Neural cell (in vitro differentiated cells): Measurements from ENCODE around the gene HOXC9. TPM values are rescaled to one million over a fixed set of nuclear protein-coding genes. Genes with fewer than 3 reads are reported as not detected.

Experiments used
- H2AFZ ChIP-seq: fragments of 200-600, 300-800 bp; sonication (generic), shearing (Covaris generic); 2 replicates; pipeline ENCODE4 v1.6.0; 2014; ENCODE audit warnings: low read depth, mild to moderate bottlenecking, antibody characterized with exemption, low read length, moderate library complexity
- H3F3A ChIP-seq: fragments of 200-600 bp; shearing (Covaris generic); 2 replicates; pipeline ENCODE4 v1.6.1; 2016; ENCODE audit warnings: mild to moderate bottlenecking, moderate library complexity, mixed read lengths, antibody characterized with exemption, low read length; ENCODE audit not compliant: insufficient read depth, poor library complexity, severe bottlenecking
- H3K27ac ChIP-seq: fragments of 200-600, 300-800 bp; sonication (generic), shearing (Covaris generic); 2 replicates; pipeline ENCODE4 v1.5.1; 2014; ENCODE audit warnings: mild to moderate bottlenecking, low read length, moderate library complexity
- H3K27me3 ChIP-seq: fragments of 300-800, 200-600 bp; sonication (generic), shearing (Covaris generic); 2 replicates; pipeline ENCODE4 v1.6.0; 2014; ENCODE audit warnings: mild to moderate bottlenecking, low read depth, low read length, moderate library complexity; ENCODE audit not compliant: insufficient read depth
- H3K36me3 ChIP-seq: fragments of 300-800, 200-600 bp; sonication (generic), shearing (Covaris generic); 2 replicates; pipeline ENCODE4 v1.5.1; 2014; ENCODE audit warnings: mild to moderate bottlenecking, antibody characterized with exemption, low read length, moderate library complexity; ENCODE audit not compliant: insufficient read depth
- H3K4me2 ChIP-seq: fragments of 300-800, 200-600 bp; sonication (generic), shearing (Covaris generic); 2 replicates; pipeline ENCODE4 v1.6.0; 2014; ENCODE audit warnings: mild to moderate bottlenecking, low read length
- H3K4me3 ChIP-seq: fragments of 300-800, 200-600 bp; sonication (generic), shearing (Covaris generic); 2 replicates; pipeline ENCODE4 v1.5.1; 2014; ENCODE audit warnings: mild to moderate bottlenecking, low read length, moderate library complexity
- H3K79me2 ChIP-seq: fragments of 200-600 bp; shearing (Covaris generic); replicated peaks from 2 replicates; pipeline ENCODE4 v1.6.0; 2014; ENCODE audit warnings: mild to moderate bottlenecking, low read length, moderate library complexity; ENCODE audit not compliant: insufficient read depth
- H3K9ac ChIP-seq: fragments of 300-800, 200-600 bp; sonication (generic), shearing (Covaris generic); 2 replicates; pipeline ENCODE4 v1.6.1; 2016; ENCODE audit warnings: mild to moderate bottlenecking, low read length, mixed read lengths
- H3K9me2 ChIP-seq: fragments of 200-600 bp; shearing (Covaris generic); 2 replicates; pipeline ENCODE4 v1.6.1; 2016; ENCODE audit warnings: mild to moderate bottlenecking, low read length, mixed read lengths; ENCODE audit not compliant: insufficient read depth
- H3K9me3 ChIP-seq: fragments of 200-600, 300-800 bp; sonication (generic), shearing (Covaris generic); 2 replicates; pipeline ENCODE4 v1.6.1; 2016; ENCODE audit warnings: mild to moderate bottlenecking, mixed run types, low read length, moderate library complexity, mixed read lengths
- H4K20me1 ChIP-seq: fragments of 200-600 bp; shearing (Covaris generic); 2 replicates; pipeline ENCODE4 v1.6.1; 2016; ENCODE audit warnings: mild to moderate bottlenecking, mixed run types; ENCODE audit not compliant: insufficient read depth
- EP300 ChIP-seq: fragments of 450-650 bp; conservative IDR thresholded peaks from 2 replicates; pipeline ENCODE4 v1.6.1; 2014; ENCODE audit warnings: antibody characterized with exemption, mild to moderate bottlenecking, moderate library complexity; ENCODE audit not compliant: poor library complexity, severe bottlenecking
- EZH2 ChIP-seq: fragments of 200-600, 300-800 bp; shearing (Covaris generic), sonication (generic); IDR thresholded peaks from 2 replicates; pipeline ENCODE4 v1.6.1; 2014; ENCODE audit warnings: antibody characterized with exemption, low read length, borderline replicate concordance, mild to moderate bottlenecking; ENCODE audit not compliant: insufficient read depth, poor library complexity, severe bottlenecking
- MXI1 ChIP-seq: fragments of 450-650 bp; conservative IDR thresholded peaks from 2 replicates; pipeline ENCODE4 v1.6.1; 2014; ENCODE audit warnings: antibody characterized with exemption, mild to moderate bottlenecking; ENCODE audit not compliant: poor library complexity, severe bottlenecking
- POLR2AphosphoS5 ChIP-seq: IDR thresholded peaks from 2 replicates; pipeline ENCODE4 v1.6.1; 2012
- RAD21 ChIP-seq: fragments of 450-650 bp; conservative IDR thresholded peaks from 2 replicates; pipeline ENCODE4 v1.6.1; 2014; ENCODE audit warnings: antibody characterized with exemption, mild to moderate bottlenecking, moderate library complexity
- REST ChIP-seq: IDR thresholded peaks from 2 replicates; pipeline ENCODE4 v1.6.1; 2012; ENCODE audit warnings: borderline replicate concordance
- SMC3 ChIP-seq: fragments of 450-650 bp; conservative IDR thresholded peaks from 2 replicates; pipeline ENCODE4 v1.6.1; 2014; ENCODE audit warnings: antibody characterized with exemption, mild to moderate bottlenecking, moderate library complexity; ENCODE audit not compliant: poor library complexity
- TAF1 ChIP-seq: IDR thresholded peaks from 2 replicates; pipeline ENCODE4 v1.6.1; 2012; ENCODE audit warnings: low read depth
- polyA plus RNA-seq: library from polyadenylated mRNA; depleted of rRNA; stranded (reverse); fragments of >200 nt; gene quantifications from 2 replicates; pipeline ENCODE4 v1.2.3, GENCODE V29; 2014
- TF ChIP-seq, protein P1 (sequence below): fragments of 450-650 bp; IDR thresholded peaks from 2 replicates; pipeline ENCODE4 v1.5.1; 2014; ENCODE audit warnings: antibody characterized with exemption, mild to moderate bottlenecking, moderate library complexity; ENCODE audit not compliant: poor library complexity, severe bottlenecking

Gene HOXC9
- polyA plus RNA-seq, 1 donor from 2014 or later: not detected

DNA sequence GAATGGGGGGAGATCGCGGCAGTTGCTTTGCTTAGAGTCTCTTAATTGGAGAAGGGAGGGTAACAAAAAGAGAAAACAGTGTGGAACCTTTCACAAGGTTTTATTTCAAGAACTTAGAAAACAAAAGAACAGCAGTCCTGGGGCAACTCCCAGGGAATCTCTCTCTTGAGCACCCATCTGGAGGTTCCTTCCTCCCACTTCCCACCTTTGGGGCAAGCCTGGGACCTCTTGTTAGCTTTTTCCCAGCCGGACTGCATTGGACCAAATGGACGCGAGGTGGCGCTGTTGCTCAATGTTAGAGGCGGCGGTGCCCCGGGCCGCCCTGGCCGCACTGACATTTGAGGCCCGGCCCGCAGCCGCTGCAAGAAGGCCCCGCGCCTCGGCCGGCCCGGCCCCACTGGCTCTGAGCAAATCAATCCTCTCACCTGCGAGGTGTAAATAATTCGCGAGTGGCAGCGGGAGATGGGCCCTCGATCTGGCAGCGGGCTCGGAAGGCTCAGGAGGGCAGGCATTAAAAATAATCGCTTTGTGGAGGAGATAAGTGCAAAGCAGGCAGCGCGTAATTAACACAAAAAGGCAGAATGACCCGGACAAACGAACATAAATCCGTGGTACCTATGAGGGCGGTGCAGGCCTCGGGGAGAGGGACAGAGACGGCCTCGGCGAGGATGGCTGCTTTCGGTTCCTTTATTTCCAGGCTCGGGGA is 6.0 kb downstream of the HOXC9 start:
- Histone ChIP-seq H3K9ac (no peak overlapping the region), H3K9me3 (no peaks in the 10 kb centered on the region), H3K4me3 (peak overlapping the region; percentile 55), H3K27ac (no peak overlapping the region), H2AFZ (no peak overlapping the region), H4K20me1 (no peaks in the 10 kb centered on the region), H3K9me2 (no peaks in the 10 kb centered on the region), H3K79me2 (no peaks in the 10 kb centered on the region), H3F3A (no peaks in the 10 kb centered on the region), H3K27me3 (peaks cover 99% of the 10 kb centered on the region), H3K36me3 (no peaks in the 10 kb centered on the region), H3K4me2 (peak overlapping the region; percentile 20)
- TF ChIP-seq EZH2 (no peak), RAD21 (peak; percentile 94), SMC3 (peak; percentile 95), MXI1 (no peak), EP300 (no peak), REST (no peak), TAF1 (no peak), POLR2AphosphoS5 (no peak)
- TF ChIP-seq, protein P1, sequence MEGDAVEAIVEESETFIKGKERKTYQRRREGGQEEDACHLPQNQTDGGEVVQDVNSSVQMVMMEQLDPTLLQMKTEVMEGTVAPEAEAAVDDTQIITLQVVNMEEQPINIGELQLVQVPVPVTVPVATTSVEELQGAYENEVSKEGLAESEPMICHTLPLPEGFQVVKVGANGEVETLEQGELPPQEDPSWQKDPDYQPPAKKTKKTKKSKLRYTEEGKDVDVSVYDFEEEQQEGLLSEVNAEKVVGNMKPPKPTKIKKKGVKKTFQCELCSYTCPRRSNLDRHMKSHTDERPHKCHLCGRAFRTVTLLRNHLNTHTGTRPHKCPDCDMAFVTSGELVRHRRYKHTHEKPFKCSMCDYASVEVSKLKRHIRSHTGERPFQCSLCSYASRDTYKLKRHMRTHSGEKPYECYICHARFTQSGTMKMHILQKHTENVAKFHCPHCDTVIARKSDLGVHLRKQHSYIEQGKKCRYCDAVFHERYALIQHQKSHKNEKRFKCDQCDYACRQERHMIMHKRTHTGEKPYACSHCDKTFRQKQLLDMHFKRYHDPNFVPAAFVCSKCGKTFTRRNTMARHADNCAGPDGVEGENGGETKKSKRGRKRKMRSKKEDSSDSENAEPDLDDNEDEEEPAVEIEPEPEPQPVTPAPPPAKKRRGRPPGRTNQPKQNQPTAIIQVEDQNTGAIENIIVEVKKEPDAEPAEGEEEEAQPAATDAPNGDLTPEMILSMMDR: peak; percentile 96

GRCh38 chr12:54006559-54007220 is 6.7 kb downstream of the HOXC9 start:
- Histone ChIP-seq H3F3A (no peaks in the 10 kb centered on the region), H3K9me3 (no peaks in the 10 kb centered on the region), H3K79me2 (no peaks in the 10 kb centered on the region), H3K27ac (no peak overlapping the region), H3K9ac (no peak overlapping the region), H3K9me2 (no peaks in the 10 kb centered on the region), H3K4me3 (no peak overlapping the region), H3K27me3 (peaks cover 99% of the 10 kb centered on the region), H3K36me3 (no peaks in the 10 kb centered on the region), H2AFZ (no peak overlapping the region), H3K4me2 (no peak overlapping the region), H4K20me1 (no peaks in the 10 kb centered on the region)
- TF ChIP-seq MXI1 (no peak), SMC3 (no peak), REST (no peak), POLR2AphosphoS5 (no peak), EZH2 (no peak), TAF1 (no peak), RAD21 (no peak), EP300 (no peak)
- TF ChIP-seq, protein P1: no peak
